DND-41 (cell line): Measurements from ENCODE around the gene PRLH.

Experiments used
- ATAC-seq: fragments of 200-7000 bp; cut with Tn5 transposase; 3 replicates; pipeline ENCODE4 v1.9.1; 2021; ENCODE audit warnings: low read depth; ENCODE audit not compliant: insufficient read depth
- DNase-seq: peaks from one replicate; pipeline ENCODE4 v3.0.0-alpha.2; 2020
- H2AFZ ChIP-seq: 2 replicates; pipeline ENCODE4 v1.6.0; 2012; ENCODE audit warnings: low read depth, low read length
- H3K27ac ChIP-seq: 2 replicates; pipeline ENCODE4 v1.5.1; 2012; ENCODE audit warnings: low read length, inconsistent platforms
- H3K27me3 ChIP-seq: fragments of 200-600 bp; sonication (generic); 2 replicates; pipeline ENCODE4 v1.6.0; 2012; ENCODE audit warnings: low read length, mild to moderate bottlenecking, inconsistent platforms; ENCODE audit not compliant: insufficient read depth, poor library complexity
- H3K36me3 ChIP-seq: 2 replicates; pipeline ENCODE4 v1.5.1; 2012; ENCODE audit warnings: low read length, inconsistent platforms; ENCODE audit not compliant: insufficient read depth
- H3K4me1 ChIP-seq: 2 replicates; pipeline ENCODE4 v1.5.1; 2012; ENCODE audit warnings: mild to moderate bottlenecking, low read length; ENCODE audit not compliant: insufficient read depth
- H3K4me2 ChIP-seq: 2 replicates; pipeline ENCODE4 v1.6.0; 2012; ENCODE audit warnings: mild to moderate bottlenecking, moderate library complexity, low read length, inconsistent platforms; ENCODE audit not compliant: insufficient read depth
- H3K4me3 ChIP-seq, 2 experiments: fragments of 200-600 bp in 1 of 2; shearing (Covaris generic) in 1 of 2; 2 replicates each; pipeline ENCODE4 v1.5.1; 2012 to 2016; ENCODE audit warnings: inconsistent platforms in 2 of 2, low read length in 2 of 2, mild to moderate bottlenecking in 2 of 2, low read depth in 1 of 2, moderate library complexity in 1 of 2
- H3K79me2 ChIP-seq: 2 replicates; pipeline ENCODE4 v1.6.0; 2012; ENCODE audit warnings: low read length, inconsistent platforms; ENCODE audit not compliant: insufficient read depth
- H3K9ac ChIP-seq: 2 replicates; pipeline ENCODE4 v1.6.0; 2012; ENCODE audit warnings: low read depth, mild to moderate bottlenecking, inconsistent platforms, low read length, moderate library complexity
- H3K9me3 ChIP-seq: 2 replicates; pipeline ENCODE4 v1.5.1; 2012; ENCODE audit warnings: low read length, moderate library complexity, mild to moderate bottlenecking, inconsistent platforms; ENCODE audit not compliant: insufficient read depth, severe bottlenecking
- H4K20me1 ChIP-seq: 2 replicates; pipeline ENCODE4 v1.6.0; 2012; ENCODE audit warnings: low read length; ENCODE audit not compliant: insufficient read depth
- EZH2 ChIP-seq: IDR thresholded peaks from 3 replicates; pipeline ENCODE4 v1.6.1; 2012; ENCODE audit warnings: borderline replicate concordance, low read depth, mild to moderate bottlenecking, moderate library complexity, low read length, inconsistent platforms; ENCODE audit not compliant: severe bottlenecking
- TF ChIP-seq, protein P1 (sequence below): IDR thresholded peaks from 2 replicates; pipeline ENCODE4 v1.5.1; 2012; ENCODE audit warnings: borderline replicate concordance, low read length, moderate library complexity, mild to moderate bottlenecking; ENCODE audit not compliant: poor library complexity, severe bottlenecking; ENCODE audit errors: extremely low read depth

The PRLH gene

DNA sequence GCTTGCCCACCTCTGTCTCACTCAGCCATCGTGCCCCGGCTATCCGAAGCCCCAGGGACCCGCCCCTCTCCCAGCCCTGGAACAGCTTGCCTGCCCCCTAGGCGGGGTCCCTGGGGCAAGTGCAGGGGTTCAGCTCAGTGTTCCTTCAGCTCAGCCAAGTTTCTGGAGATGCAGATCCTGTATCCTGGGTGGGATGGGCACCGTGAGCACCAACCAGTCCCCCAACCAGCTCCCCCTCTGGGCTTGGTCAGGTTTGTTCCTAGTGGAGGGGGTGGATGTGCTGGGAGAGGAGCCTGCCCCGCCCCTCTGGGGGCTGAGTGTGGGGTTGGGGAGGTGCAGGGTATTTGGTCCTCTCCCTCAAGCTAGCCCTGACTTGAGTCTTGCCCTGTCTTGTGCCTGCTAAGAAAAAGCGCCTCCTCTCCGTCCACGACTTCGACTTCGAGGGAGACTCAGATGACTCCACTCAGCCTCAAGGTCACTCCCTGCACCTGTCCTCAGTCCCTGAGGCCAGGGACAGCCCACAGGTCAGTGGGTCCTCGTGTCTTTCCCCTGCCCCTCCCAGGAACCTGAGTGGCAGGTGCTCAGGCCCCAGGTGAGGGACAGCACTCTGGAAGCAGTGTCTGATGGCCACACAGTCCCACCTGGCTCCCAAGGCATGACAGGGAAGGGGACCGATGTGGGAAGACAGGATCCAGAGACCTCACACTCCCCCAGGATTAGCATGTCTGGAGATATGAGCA lies 46.7 kb upstream of the PRLH start:
- Histone ChIP-seq H4K20me1 (no peaks in the 10 kb centered on the region; the same call in 1 of the 2 replicates), H3K9ac (no peak overlapping the region), H3K79me2 (no peaks in the 10 kb centered on the region), H3K4me1 (no peaks in the 10 kb centered on the region), H3K27ac (no peak overlapping the region), H3K4me3 (no peak overlapping the region), H3K4me2 (no peak overlapping the region), H2AFZ (no peak overlapping the region), H3K27me3 (no peaks in the 10 kb centered on the region), H3K9me3 (no peaks in the 10 kb centered on the region), H3K36me3 (no peaks in the 10 kb centered on the region)
- TF ChIP-seq, protein P1, sequence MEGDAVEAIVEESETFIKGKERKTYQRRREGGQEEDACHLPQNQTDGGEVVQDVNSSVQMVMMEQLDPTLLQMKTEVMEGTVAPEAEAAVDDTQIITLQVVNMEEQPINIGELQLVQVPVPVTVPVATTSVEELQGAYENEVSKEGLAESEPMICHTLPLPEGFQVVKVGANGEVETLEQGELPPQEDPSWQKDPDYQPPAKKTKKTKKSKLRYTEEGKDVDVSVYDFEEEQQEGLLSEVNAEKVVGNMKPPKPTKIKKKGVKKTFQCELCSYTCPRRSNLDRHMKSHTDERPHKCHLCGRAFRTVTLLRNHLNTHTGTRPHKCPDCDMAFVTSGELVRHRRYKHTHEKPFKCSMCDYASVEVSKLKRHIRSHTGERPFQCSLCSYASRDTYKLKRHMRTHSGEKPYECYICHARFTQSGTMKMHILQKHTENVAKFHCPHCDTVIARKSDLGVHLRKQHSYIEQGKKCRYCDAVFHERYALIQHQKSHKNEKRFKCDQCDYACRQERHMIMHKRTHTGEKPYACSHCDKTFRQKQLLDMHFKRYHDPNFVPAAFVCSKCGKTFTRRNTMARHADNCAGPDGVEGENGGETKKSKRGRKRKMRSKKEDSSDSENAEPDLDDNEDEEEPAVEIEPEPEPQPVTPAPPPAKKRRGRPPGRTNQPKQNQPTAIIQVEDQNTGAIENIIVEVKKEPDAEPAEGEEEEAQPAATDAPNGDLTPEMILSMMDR: no peak
- no peak for TF ChIP-seq EZH2
- DNase-seq (no peak), ATAC-seq (no peak)

DNA sequence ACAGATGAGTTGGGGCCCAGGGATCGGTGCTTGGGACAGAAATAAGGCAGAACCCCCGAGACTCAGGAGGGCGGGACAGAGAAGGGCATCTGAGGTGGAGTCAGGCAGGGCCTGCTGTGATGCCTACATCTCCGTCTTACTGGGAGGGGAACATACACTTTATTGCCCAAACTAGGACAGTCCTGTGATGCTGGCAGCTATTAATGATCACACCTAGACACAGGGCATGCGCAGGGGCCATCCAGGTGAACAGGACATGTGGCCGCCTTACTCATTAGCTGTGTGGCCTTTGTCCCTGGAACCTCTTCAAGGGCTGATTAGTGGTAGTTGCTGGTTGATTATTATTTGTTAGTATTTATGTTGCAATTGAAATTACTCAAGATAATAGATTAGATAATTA lies 46.1 kb upstream of the PRLH start:
- H3K4me3 ChIP-seq: no peak overlapping the region

DNA sequence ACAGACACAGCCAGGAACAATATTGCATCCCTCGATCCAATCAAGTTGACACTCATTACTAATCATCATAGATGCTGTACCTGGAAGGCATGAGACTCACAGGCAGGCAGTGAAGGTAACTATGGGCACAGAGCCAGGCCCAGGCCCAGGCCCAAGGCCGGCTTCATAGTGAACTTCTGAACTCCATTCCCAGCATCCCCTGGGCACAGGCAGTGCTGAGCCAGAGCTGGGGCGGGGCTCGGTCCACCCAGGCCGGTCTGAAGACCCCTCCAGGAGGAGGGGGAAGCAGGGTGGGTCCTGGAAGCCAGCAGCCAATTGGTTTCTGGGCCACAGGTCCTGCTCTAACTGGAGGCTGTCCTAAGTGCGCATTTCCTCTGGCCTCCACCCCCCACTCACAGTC lies 41.7 kb upstream of the PRLH start:
- H3K4me3 ChIP-seq: no peak overlapping the region
- H3K27me3 ChIP-seq: no peaks in the 10 kb centered on the region
- no peaks in the 10 kb centered on the region for H3K36me3 ChIP-seq
- H3K9ac ChIP-seq: no peak overlapping the region
- H3K4me2 ChIP-seq: no peak overlapping the region
- no peak overlapping the region for H2AFZ ChIP-seq
- TF ChIP-seq, protein P1: no peak
- no peaks in the 10 kb centered on the region for H4K20me1 ChIP-seq
- no peaks in the 10 kb centered on the region for H3K79me2 ChIP-seq
- no peak overlapping the region for H3K27ac ChIP-seq
- H3K9me3 ChIP-seq: no peaks in the 10 kb centered on the region
- ATAC-seq (no peak), DNase-seq (no peak)
- no peaks in the 10 kb centered on the region for H3K4me1 ChIP-seq

More for the DNA sequence above, 46.1 kb upstream of the PRLH start:
- Histone ChIP-seq H3K4me1 (no peaks in the 10 kb centered on the region), H3K36me3 (no peaks in the 10 kb centered on the region), H2AFZ (no peak overlapping the region), H3K79me2 (no peaks in the 10 kb centered on the region), H3K27me3 (no peaks in the 10 kb centered on the region), H3K27ac (no peak overlapping the region), H3K4me2 (no peak overlapping the region), H3K9ac (no peak overlapping the region), H3K9me3 (no peaks in the 10 kb centered on the region), H4K20me1 (no peaks in the 10 kb centered on the region; the same call in 1 of the 2 replicates)
- ATAC-seq: no peak
- DNase-seq: no peak
- TF ChIP-seq, protein P1: no peak
- TF ChIP-seq EZH2: no peak
